ENCODE results near the gene AUTS2.

The AUTS2 gene

GRCh38 chr7:69736126-69736810 lies 138.0 kb downstream of the AUTS2 start:
- peak; percentile 32 for DNase-seq

- peak; percentile 59 for DNase-seq
These were observed 140.2 kb downstream of the AUTS2 start for GRCh38 chr7:69738396-69738951.

DNA sequence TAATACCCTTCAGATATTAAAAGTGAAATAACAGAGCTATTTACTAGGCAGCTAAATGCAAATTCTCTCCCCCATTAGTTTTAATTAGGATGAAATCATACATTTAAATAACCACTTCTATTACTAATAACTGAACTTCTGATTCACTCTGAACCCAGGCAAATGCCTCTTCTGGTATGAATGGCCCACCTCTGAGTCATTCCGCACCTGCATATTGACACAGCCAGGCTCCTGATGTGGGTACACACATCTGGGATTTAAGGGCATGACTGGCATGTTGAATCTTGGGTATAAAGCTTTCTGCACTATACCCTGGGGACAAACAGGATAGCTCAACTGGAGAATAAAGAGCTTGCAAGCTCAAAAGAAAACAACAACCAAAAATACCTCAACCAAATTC lies 140.9 kb downstream of the AUTS2 start:
- no peak for DNase-seq

DNA sequence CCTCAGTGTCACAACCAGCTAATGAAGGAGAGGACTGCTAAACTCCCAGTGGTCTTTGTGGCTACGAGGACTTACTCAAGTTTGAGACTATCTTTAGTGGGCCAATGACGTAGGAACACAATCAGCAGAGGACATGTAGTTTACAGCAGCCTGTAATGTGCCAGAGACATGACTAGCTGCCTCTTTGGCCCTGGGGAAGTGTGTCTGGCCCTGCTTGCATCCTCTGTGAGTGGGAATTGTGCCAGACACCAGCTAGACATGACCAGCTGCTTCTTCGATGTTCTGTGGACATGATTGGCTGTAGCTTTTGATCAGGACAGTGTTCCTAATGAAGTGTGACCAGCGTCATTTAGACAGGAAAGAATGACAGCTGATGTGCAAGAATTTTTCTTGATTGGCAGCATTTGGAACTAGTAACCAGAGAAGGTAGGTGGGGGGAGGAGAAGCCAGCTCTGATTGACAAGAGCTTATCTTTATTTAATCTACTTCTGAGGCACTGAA lies 141.7 kb downstream of the AUTS2 start:
- DNase-seq: peak; percentile 57

GRCh38 chr7:69742237-69742636 lies 144.0 kb downstream of the AUTS2 start:
- no peak for DNase-seq

GRCh38 chr7:69743436-69743835 lies 145.2 kb downstream of the AUTS2 start:
- DNase-seq: no peak

DNA sequence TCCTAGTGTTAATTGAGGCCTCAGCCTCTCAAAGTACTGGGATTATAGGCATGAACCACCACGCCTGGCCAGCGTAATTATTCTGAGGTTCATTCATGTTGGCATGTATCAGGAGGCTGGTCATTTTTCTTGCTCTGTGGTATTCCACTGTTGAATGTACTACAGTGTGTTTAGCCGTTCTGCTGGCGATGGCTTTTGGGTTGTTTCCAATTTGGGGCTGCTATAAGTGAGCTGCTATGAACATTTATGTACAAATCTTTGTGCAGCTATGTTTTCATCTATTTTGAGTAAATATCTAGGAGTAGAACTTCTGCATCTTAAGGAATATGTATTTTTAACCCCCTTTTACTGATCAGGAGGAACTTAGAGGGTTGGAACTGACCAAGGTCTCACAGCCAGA lies 145.8 kb downstream of the AUTS2 start:
- DNase-seq: no peak

DNA sequence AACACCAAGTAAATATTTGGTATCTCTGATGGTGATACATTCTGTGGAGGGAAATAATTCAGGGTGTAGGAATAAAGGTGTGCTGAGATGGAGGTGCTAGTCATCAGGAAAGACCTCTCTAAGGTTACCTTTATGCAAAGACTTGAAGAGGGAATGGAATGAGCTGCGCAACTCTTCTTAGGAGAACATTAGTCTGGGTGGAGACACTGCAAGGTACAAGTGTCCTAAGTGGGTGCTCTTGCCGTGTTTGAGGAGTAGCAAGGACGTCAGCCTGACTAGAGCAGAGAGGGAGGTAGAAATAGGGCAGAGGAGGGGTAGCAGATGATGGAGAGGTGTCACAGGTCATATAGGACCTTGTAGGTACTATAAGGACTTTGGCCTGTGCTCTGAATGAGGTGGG lies 148.1 kb downstream of the AUTS2 start:
- no peak for DNase-seq

GRCh38 chr7:69747144-69747543 lies 148.9 kb downstream of the AUTS2 start:
- DNase-seq: no peak

DNA sequence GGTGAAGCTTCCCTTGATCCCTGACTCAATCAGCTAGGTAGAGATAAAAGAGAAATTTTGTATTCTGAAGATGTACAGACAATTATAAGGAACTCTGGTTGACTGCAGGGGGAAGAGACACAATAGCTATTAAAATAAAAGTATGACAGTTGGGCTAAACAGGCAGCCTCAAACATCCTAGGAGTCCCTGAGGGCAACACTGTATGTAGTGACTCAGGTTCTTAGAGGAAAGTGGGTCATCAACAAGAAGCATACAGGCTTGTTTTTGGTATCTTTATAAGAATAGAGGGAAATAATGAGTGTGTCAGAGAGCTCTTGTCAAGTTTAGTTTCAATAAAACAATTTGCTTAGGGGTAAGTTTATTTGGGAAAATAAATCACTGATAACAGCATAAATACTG lies 150.3 kb downstream of the AUTS2 start:
- peak; percentile 41 for DNase-seq

- DNase-seq: no peak
These were observed 151.2 kb downstream of the AUTS2 start for GRCh38 chr7:69749372-69749979.

- no peak for DNase-seq
These were observed 151.7 kb downstream of the AUTS2 start for GRCh38 chr7:69749994-69750393.

- no peak for DNase-seq
These were observed 152.8 kb downstream of the AUTS2 start for GRCh38 chr7:69751026-69751425.

- DNase-seq: no peak
These were observed 155.7 kb downstream of the AUTS2 start for GRCh38 chr7:69753981-69754380.

GRCh38 chr7:69754476-69754875 lies 156.2 kb downstream of the AUTS2 start:
- DNase-seq: no peak

GRCh38 chr7:69756235-69756634 lies 158.0 kb downstream of the AUTS2 start:
- DNase-seq: peak; percentile 38

- no peak for DNase-seq
These were observed 159.3 kb downstream of the AUTS2 start for GRCh38 chr7:69757528-69757927.

GRCh38 chr7:69757981-69758430 lies 159.7 kb downstream of the AUTS2 start:
- DNase-seq: peak; percentile 65

DNA sequence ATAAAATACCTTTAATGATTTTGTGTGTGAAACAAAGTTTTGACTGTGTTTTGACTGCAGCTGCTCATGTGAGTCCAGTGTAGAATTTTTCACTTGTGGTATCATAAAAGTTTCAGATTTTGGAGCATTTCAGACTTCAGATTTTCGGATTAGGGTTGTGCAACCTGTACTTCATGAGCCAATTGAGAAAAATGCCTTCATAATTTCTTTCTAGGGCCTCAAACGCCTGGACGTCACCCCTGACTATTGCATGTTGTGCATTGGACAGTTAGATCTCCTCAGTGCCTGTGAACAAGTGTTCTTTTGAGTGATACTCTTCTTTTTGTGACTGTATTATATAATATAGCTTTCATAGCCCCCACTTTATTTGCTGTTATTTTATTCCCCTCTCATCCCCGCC lies 161.1 kb downstream of the AUTS2 start:
- DNase-seq: no peak

DNA sequence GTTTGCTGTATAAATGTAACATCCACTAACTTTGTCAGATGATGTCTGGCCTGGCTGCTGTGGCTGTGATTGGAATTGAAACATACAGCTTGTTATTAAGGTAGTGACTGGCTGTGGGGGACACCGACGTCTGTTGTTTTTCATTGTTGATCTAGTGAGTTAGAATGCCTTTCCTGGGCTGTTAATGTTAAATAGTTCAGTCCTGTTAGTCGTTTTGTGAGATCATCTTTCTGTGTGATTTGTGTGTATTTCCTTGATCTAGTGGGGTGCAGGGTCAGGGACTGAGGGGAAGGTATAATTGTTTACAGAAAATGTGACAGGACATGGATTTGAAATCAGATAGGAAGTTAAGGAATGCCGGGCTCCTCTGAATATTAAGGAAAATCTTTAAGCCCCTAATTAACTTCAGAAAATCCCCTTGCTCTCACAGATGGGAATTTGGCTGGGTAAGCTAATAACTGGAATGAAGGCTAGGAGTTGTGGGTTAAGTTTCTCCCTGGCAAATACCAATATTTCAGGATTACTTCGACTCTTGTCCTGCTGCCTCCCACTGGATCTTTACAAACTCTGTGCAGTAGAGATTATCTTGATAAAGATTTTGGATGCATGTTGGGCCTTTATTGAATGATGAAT lies 163.1 kb downstream of the AUTS2 start:
- DNase-seq: peak; percentile 19

GRCh38 chr7:69762821-69763352 lies 164.6 kb downstream of the AUTS2 start:
- DNase-seq: no peak

- no peak for DNase-seq
These were observed 165.2 kb downstream of the AUTS2 start for GRCh38 chr7:69763513-69763912.

GRCh38 chr7:69764147-69764546 lies 165.9 kb downstream of the AUTS2 start:
- DNase-seq: no peak

- DNase-seq: no peak
These were observed 166.4 kb downstream of the AUTS2 start for GRCh38 chr7:69764681-69765080.

Measured in fibroblast of skin of right biceps (primary cell).